ENCODE data around the gene MYBPC2. TPM values are rescaled to one million over a fixed set of nuclear protein-coding genes. Genes with fewer than 3 reads are reported as not detected.

MYBPC2 gene
- total and polyA plus RNA-seq, 2 donors (not counting 1 experiment from before 2014, with no cell fraction given): 1.1 to 1.7 TPM

DNA sequence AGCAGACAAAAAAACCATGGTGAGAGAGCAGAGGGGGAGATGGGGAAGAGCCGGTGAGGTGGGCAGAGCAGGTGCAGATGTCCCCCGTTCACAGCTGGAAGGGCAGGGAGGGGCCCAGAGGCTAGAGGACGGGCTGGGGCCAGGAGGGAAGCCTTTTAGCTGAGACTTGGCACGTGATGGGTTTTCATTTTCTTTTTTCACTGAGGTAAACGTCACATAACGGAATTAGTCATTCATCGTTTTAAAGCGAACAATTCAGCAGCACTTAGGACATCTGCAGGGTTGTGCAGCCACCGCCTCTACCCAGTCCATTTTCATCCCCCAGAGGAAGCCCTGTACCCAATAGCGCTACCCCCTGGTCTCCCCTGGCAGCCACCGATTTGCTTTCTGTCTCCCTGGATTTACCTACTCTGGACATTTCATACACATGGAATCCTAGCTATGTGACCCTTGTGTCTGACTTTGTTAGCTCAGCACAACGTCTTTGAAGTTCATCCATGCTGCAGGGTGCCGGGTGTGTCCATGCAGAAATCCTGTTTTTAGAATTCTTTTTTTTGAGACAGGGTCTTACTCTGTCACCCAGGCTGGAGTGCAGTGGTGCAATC is 27.6 kb downstream of the MYBPC2 start:
- H3K27ac Mint-ChIP-seq: peak overlapping the region; percentile 94
- ChIA-PET POLR2A (interaction anchor here (0.5 to 2.1 kb wide), 14 partner anchors 26 to 127 kb away, joined by 3 to 16 read pairs (median 6); partner anchors contain the start of genes JOSD2, NR1H2, POLD1 and SPIB), CTCF (interaction anchor here (0.7 to 4.3 kb wide), 32 partner anchors 8 to 462 kb away, joined by 3 to 131 read pairs (median 6); partner anchors contain the start of genes JOSD2, KCNC3, NAPSA and NR1H2)
- no peaks in the 10 kb centered on the region for H3K9me3 Mint-ChIP-seq (ENCODE audit: insufficient read depth)
- Histone ChIP-seq H3K79me2 (ENCODE audit: control insufficient read depth, insufficient read depth, low read length) (no peaks in the 10 kb centered on the region), H3K4me3 (ENCODE audit: control extremely low read depth in 1 of 5, extremely low read depth in 1 of 5, insufficient read depth in 1 of 5, low read depth in 2 of 5, low read length in 4 of 5) (peak overlapping the region in 3 of 5 experiments; percentile 2 to 29 (median 26)), H3K36me3 (replicated peaks in 1 of 2; ENCODE audit: control extremely low read depth in 1 of 2, control insufficient read depth in 1 of 2, extremely low read depth in 1 of 2, insufficient read depth in 2 of 2, low read length in 1 of 2) (no peaks in the 10 kb centered on the region), H3K9ac (ENCODE audit: low read length) (peak overlapping the region; percentile 41), H3K9me3 (ENCODE audit: control extremely low read depth in 1 of 3, control insufficient read depth in 2 of 3, insufficient read depth in 1 of 3, low read length in 2 of 3) (no peaks in the 10 kb centered on the region), H3K27ac (ENCODE audit: low read length in 2 of 2) (peak overlapping the region; percentile 79 to 84), H3K4me1 (ENCODE audit: control insufficient read depth in 2 of 2, insufficient read depth in 2 of 2, low read length in 2 of 2) (peaks cover 21 to 26% of the 10 kb centered on the region in 2 donors), H4K20me1 (ENCODE audit: control insufficient read depth, insufficient read depth, low read length, poor library complexity, severe bottlenecking) (no peaks in the 10 kb centered on the region), H3K4me2 (replicated peaks; ENCODE audit: low read depth, low read length, poor library complexity, severe bottlenecking) (peak overlapping the region; percentile 73), H2AFZ (ENCODE audit: insufficient read depth, low read depth, low read length, poor library complexity, severe bottlenecking) (peak overlapping the region; percentile 62), H3K27me3 (replicated peaks in 1 of 4; ENCODE audit: control extremely low read depth in 1 of 4, control insufficient read depth in 3 of 4, insufficient read depth in 4 of 4, low read length in 3 of 4) (no peaks in the 10 kb centered on the region)
- no peaks in the 10 kb centered on the region for H3K27me3 Mint-ChIP-seq
- DNase-seq (peak; percentile 87), ATAC-seq (ENCODE audit: low read depth) (peak; percentile 72)
- WGBS (ENCODE audit: insufficient coverage): 12% methylated on average over 13 of the region's 13 CpGs
- H3K4me3 Mint-ChIP-seq: peak overlapping the region; percentile 80
- intact Hi-C loops (cut with micrococcal nuclease): loop anchor here (1.0 to 2.0 kb wide), 5 partner anchors 16 to 207 kb away; partner anchors contain the start of genes EMC10, GARIN5A, NR1H2 and POLD1
- TF ChIP-seq, protein P1, sequence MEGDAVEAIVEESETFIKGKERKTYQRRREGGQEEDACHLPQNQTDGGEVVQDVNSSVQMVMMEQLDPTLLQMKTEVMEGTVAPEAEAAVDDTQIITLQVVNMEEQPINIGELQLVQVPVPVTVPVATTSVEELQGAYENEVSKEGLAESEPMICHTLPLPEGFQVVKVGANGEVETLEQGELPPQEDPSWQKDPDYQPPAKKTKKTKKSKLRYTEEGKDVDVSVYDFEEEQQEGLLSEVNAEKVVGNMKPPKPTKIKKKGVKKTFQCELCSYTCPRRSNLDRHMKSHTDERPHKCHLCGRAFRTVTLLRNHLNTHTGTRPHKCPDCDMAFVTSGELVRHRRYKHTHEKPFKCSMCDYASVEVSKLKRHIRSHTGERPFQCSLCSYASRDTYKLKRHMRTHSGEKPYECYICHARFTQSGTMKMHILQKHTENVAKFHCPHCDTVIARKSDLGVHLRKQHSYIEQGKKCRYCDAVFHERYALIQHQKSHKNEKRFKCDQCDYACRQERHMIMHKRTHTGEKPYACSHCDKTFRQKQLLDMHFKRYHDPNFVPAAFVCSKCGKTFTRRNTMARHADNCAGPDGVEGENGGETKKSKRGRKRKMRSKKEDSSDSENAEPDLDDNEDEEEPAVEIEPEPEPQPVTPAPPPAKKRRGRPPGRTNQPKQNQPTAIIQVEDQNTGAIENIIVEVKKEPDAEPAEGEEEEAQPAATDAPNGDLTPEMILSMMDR (IDR thresholded peaks at IDR 0.05): no peak
- no peak for TF ChIP-seq EZH2 (IDR thresholded peaks at IDR 0.05; ENCODE audit: borderline replicate concordance, insufficient read depth, low read depth, low read length, poor library complexity, severe bottlenecking)
- H3K4me1 Mint-ChIP-seq: peaks cover 18% of the 10 kb centered on the region

All from B cell (primary cell).